DOHH2 (cell line): ENCODE data around the gene C20orf144.

ENCODE experiments used
- H3F3A ChIP-seq: fragments of 200-600 bp; sonication (generic), shearing (Covaris generic); 2 replicates; pipeline ENCODE4 v1.6.0; 2016; ENCODE audit warnings: antibody characterized with exemption, mild to moderate bottlenecking; ENCODE audit not compliant: control insufficient read depth, insufficient read depth
- H3K27ac ChIP-seq: fragments of 200-600 bp; sonication (generic); 2 replicates; pipeline ENCODE4 v1.5.1; 2014; ENCODE audit warnings: low read depth, mild to moderate bottlenecking, low read length, moderate library complexity
- H3K27me3 ChIP-seq: fragments of 200-600 bp; sonication (generic); 2 replicates; pipeline ENCODE4 v1.6.1; 2014; ENCODE audit warnings: mild to moderate bottlenecking, low read length, mixed read lengths; ENCODE audit not compliant: control insufficient read depth
- H3K36me3 ChIP-seq: fragments of 200-600 bp; sonication (generic); 2 replicates; pipeline ENCODE4 v1.6.1; 2014; ENCODE audit warnings: mild to moderate bottlenecking, low read length, moderate library complexity, mixed read lengths; ENCODE audit not compliant: control insufficient read depth
- H3K4me1 ChIP-seq: fragments of 200-600 bp; sonication (generic); 2 replicates; pipeline ENCODE4 v1.6.1; 2014; ENCODE audit warnings: mild to moderate bottlenecking, low read length, mixed read lengths; ENCODE audit not compliant: control insufficient read depth
- H3K4me2 ChIP-seq: fragments of 200-600 bp; sonication (generic); 2 replicates; pipeline ENCODE4 v1.6.0; 2014; ENCODE audit warnings: mild to moderate bottlenecking, low read length, moderate library complexity
- H3K4me3 ChIP-seq: fragments of 200-600 bp; sonication (generic); 2 replicates; pipeline ENCODE4 v1.5.1; 2014; ENCODE audit warnings: mild to moderate bottlenecking, low read length, mixed read lengths
- H3K79me2 ChIP-seq: fragments of 200-600 bp; sonication (generic); 2 replicates; pipeline ENCODE4 v1.6.1; 2014; ENCODE audit warnings: mild to moderate bottlenecking, low read length, mixed read lengths; ENCODE audit not compliant: control insufficient read depth
- H3K9me2 ChIP-seq: fragments of 200-600 bp; sonication (generic); replicated peaks from 2 replicates; pipeline ENCODE4 v1.6.1; 2014; ENCODE audit warnings: mild to moderate bottlenecking, low read length, mixed read lengths; ENCODE audit not compliant: control insufficient read depth
- H3K9me3 ChIP-seq: fragments of 200-600 bp; sonication (generic); 2 replicates; pipeline ENCODE4 v1.6.1; 2014; ENCODE audit warnings: antibody characterized with exemption, low read length, mixed read lengths; ENCODE audit not compliant: control insufficient read depth, insufficient read depth
- H4K20me1 ChIP-seq: fragments of 200-600 bp; sonication (generic); 2 replicates; pipeline ENCODE4 v1.6.0; 2014; ENCODE audit warnings: low read depth, mild to moderate bottlenecking, antibody characterized with exemption, low read length, moderate library complexity; ENCODE audit not compliant: control insufficient read depth, insufficient read depth
- CTCF ChIP-seq: fragments of 200-600 bp; sonication (generic); IDR thresholded peaks from one replicate; pipeline ENCODE4 v1.5.1; 2014; ENCODE audit warnings: antibody characterized with exemption, mild to moderate bottlenecking, low read depth, low read length; ENCODE audit not compliant: poor library complexity, severe bottlenecking
- EZH2phosphoT487 ChIP-seq: fragments of 200-600 bp; sonication (generic); IDR thresholded peaks from 2 replicates; pipeline ENCODE4 v1.6.1; 2017; ENCODE audit warnings: borderline replicate concordance, mild to moderate bottlenecking, antibody characterized with exemption, low read length, moderate library complexity, mixed read lengths

C20orf144 gene

GRCh38 chr20:33702861-33703260 is 40.7 kb downstream of the C20orf144 start:
- no peaks in the 10 kb centered on the region for H3K27me3 ChIP-seq
- no peaks in the 10 kb centered on the region for H3K36me3 ChIP-seq
- no peaks in the 10 kb centered on the region for H3K9me2 ChIP-seq
- no peak overlapping the region for H3K4me3 ChIP-seq
- peaks cover 10% of the 10 kb centered on the region for H3K4me1 ChIP-seq
- H3F3A ChIP-seq = no peaks in the 10 kb centered on the region
- no peaks in the 10 kb centered on the region for H3K9me3 ChIP-seq
- H3K79me2 ChIP-seq = no peaks in the 10 kb centered on the region
- no peak overlapping the region for H3K27ac ChIP-seq
- no peaks in the 10 kb centered on the region for H4K20me1 ChIP-seq
- TF ChIP-seq EZH2phosphoT487 (no peak), CTCF (no peak)
- no peak overlapping the region for H3K4me2 ChIP-seq

- no peaks in the 10 kb centered on the region for H3K79me2 ChIP-seq
- H4K20me1 ChIP-seq = no peaks in the 10 kb centered on the region
- TF ChIP-seq EZH2phosphoT487 (no peak), CTCF (no peak)
- H3K4me2 ChIP-seq = no peak overlapping the region
- no peak overlapping the region for H3K4me3 ChIP-seq
- H3K27me3 ChIP-seq = no peaks in the 10 kb centered on the region
- no peaks in the 10 kb centered on the region for H3K36me3 ChIP-seq
- no peaks in the 10 kb centered on the region for H3K9me2 ChIP-seq
- H3K4me1 ChIP-seq = peaks cover 10% of the 10 kb centered on the region
- no peaks in the 10 kb centered on the region for H3F3A ChIP-seq
- H3K27ac ChIP-seq = no peak overlapping the region
- H3K9me3 ChIP-seq = no peaks in the 10 kb centered on the region
These were observed 41.5 kb downstream of the C20orf144 start for GRCh38 chr20:33703498-33704137.

DNA sequence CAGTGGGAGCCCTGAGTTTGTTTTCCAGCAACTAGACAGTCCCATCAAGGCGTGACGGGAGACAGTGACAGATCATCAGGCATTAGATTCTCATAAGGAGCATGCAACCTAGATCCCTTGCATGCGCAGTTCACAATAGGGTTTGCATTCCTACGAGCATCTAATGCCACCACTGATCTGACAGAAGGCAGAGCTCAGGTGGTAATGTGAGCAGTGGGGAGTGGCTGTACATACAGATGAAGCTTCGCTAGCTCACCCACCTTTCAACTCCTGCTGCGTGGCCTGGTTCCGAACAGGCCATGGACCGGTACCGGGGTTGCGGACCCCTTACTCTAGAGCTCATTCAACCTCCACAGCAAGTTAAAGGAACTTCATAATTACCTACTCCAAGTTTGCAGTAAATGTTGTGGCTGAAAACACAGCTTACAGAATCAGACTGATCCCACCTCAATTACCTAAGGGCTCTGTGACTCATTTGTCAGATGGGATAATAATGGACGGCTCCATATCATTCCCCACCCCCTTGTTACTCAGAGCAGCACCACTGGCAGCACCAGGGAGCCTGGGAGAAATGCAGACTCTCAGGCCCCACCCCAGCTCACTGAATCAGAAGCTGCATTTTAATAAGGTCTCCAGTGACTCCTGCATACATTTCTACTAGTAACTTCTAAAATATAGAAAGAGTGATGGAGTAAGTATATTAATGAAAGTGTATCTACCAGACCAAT is 42.2 kb downstream of the C20orf144 start:
- TF ChIP-seq CTCF (no peak), EZH2phosphoT487 (no peak)
- Histone ChIP-seq H3F3A (no peaks in the 10 kb centered on the region), H3K79me2 (no peaks in the 10 kb centered on the region), H3K4me1 (peaks cover 10% of the 10 kb centered on the region), H3K36me3 (no peaks in the 10 kb centered on the region), H3K27ac (no peak overlapping the region), H4K20me1 (no peaks in the 10 kb centered on the region), H3K27me3 (no peaks in the 10 kb centered on the region), H3K4me3 (no peak overlapping the region), H3K9me3 (no peaks in the 10 kb centered on the region), H3K4me2 (no peak overlapping the region), H3K9me2 (no peaks in the 10 kb centered on the region)
